ENCODE results near the gene ANO7.
A peak's percentile ranks its signal among the peaks of the same experiment; 100 is the strongest.

- TF ChIP-seq CTCF (conservative IDR thresholded peaks at IDR 0.05) (no peak), ZFX (IDR thresholded peaks at IDR 0.05) (peak; percentile 30)
Measured at GRCh38 chr2:241272303-241273209, 84.1 kb downstream of the ANO7 start.

Data from C4-2B (cell line).